Iris pigment epithelial cell (primary cell): ENCODE data around the gene TSHR.

Experiments
- DNase-seq: peaks from one replicate; pipeline ENCODE4 v3.0.0-alpha.2; 2011; ENCODE audit warnings: low read depth

TSHR gene

GRCh38 chr14:81137316-81137715 lies 181.9 kb downstream of the TSHR start:
- peak; percentile 46 for DNase-seq

GRCh38 chr14:81138429-81138828 lies 183.0 kb downstream of the TSHR start:
- DNase-seq: no peak

GRCh38 chr14:81141426-81141825 lies 186.0 kb downstream of the TSHR start:
- DNase-seq: no peak

GRCh38 chr14:81143793-81144192 lies 188.4 kb downstream of the TSHR start:
- no peak for DNase-seq

- DNase-seq: no peak
Observed at GRCh38 chr14:81144824-81145603, 189.6 kb downstream of the TSHR start.

DNA sequence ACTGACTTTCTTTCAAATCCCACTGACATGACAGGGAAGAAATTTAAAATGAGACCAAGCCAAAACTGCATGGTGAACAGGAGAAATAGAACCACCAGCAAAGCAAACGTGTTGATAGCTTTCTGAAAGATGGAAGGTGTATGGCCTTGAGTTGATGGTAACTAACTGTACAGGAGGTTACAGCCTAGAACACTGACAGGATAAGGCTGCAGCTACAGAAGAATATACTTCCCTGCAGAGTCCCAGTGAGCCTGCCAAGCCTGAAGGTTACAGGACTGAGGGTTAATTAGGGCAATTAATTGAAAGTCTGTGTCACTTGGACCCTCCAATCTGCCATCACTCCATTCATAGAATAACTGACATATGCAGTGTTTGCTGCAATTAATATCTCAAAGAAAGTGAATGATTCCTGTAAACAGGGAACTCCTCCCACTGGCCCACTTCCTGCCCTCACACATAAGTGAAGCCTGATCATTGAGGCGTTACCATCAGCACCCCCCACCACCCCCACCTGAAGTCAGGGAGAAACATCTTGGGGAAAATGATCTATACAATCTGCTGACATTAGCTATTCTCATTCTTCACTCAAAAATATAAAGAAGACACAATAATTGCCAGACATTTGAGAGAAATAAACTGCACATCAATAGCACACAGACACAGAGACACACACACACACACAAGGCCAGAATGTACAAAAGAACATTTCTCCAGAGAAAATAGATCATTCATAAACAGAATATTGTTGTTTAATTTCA lies 191.9 kb downstream of the TSHR start:
- DNase-seq: no peak

GRCh38 chr14:81148635-81149034 lies 193.2 kb downstream of the TSHR start:
- DNase-seq: no peak

DNA sequence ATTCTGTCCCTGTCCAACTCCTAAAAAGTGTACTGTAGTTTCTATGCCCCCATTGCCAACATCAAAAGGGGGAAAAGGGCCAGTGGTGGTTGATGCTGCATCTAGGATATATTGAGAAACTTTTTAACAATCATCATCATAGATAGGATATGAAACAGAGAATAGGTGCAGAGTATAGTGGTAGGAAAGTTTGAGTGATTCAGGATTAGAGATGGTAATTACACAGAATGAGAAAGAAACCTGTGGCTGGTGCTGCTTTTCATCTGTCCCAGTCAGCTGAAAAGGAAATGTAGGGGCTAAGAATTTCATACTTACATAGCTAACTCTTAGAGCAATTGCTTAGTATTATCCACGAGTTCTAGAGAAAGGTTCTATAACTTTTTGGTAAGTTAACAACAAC lies 197.8 kb downstream of the TSHR start:
- no peak for DNase-seq

GRCh38 chr14:81157431-81157830 lies 202.0 kb downstream of the TSHR start:
- DNase-seq: peak; percentile 21

DNA sequence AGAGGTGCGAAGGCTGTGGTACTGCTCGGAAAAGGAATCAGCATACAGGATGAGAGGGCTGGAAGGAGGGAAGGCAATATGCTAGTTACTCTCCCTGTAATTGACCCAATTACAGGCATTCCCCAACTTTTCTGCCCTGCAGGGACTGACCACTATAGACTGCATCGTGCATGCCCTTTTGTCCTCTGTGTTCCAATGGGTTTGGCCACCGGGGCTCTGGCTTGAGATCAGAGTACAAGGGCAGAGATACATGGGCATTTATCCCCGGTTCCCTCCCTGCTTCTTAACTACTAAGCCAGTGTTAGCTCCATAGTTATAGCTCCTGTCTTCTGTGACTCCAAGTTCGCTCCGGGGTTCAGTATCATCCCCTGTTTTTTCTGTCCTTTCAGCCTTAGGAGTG lies 205.7 kb downstream of the TSHR start:
- DNase-seq: no peak

DNA sequence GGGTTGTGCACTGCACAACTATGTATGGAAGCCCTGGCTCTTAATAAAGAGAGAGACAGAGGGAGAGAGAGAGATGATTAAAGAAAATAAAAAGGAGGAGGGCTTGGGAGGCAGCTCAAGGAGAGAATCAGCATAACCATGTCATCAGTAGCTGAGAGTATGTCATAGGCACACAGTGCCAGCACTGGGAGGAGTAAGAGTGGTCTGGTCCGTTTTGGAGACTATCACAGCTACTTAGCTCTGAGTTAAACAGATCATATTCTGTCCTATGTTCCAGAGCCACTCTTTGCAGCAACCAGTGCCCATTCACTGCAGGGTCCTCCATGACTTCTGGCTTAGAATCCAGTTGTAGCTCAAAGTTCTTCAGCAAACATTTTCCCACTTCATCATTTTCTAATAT lies 206.3 kb downstream of the TSHR start:
- no peak for DNase-seq

- DNase-seq: peak; percentile 16
Observed at GRCh38 chr14:81162941-81163340, 207.5 kb downstream of the TSHR start.

- peak; percentile 75 for DNase-seq
Observed at GRCh38 chr14:81164167-81164774, 208.8 kb downstream of the TSHR start.

- DNase-seq: no peak
Observed at GRCh38 chr14:81165188-81165587, 209.8 kb downstream of the TSHR start.

- DNase-seq: no peak
Observed at GRCh38 chr14:81166121-81166520, 210.7 kb downstream of the TSHR start.

DNA sequence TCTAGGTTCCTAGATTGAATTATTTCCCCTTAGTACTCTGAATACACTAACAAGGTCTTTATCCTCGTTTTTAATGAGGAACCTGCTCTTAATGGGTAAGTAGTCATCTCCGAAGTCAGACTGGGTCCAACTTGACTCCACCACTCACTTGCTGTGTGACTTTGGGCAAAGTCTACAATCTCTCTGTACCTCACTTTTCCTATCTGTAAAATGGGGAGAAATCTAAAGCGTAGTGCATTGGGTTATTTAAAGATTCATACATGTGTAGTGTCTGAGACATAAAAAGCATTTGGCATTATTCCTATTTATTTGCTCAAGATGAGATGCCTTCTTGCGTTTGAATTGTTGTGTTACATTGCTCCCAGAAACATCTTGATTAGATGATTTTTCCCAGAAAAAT lies 213.8 kb downstream of the TSHR start:
- DNase-seq: no peak

- peak; percentile 9 for DNase-seq
Observed at GRCh38 chr14:81169711-81170103, 214.3 kb downstream of the TSHR start.

- peak; percentile 88 for DNase-seq
Observed at GRCh38 chr14:81170104-81170828, 214.8 kb downstream of the TSHR start.

GRCh38 chr14:81170829-81171195 lies 215.4 kb downstream of the TSHR start:
- no peak for DNase-seq

DNA sequence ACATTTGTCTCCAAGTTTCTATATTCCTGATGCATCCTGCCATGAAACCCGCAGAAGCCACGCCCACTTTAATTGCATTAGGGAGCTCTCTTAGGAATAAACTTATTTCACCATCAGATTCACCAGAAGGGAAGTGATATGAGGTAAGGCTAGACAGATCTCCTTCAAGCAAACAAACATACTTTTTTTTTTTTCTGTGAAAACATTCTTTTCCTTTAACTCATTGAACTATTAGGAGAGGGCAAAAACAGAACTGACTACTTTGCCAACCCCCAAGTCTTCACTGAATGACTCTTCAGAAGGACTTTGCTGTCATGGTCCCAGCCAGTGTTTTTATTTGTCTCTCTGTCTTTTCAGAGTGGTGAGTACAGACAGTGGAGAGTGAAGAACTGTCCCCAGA lies 216.9 kb downstream of the TSHR start:
- peak; percentile 45 for DNase-seq

DNA sequence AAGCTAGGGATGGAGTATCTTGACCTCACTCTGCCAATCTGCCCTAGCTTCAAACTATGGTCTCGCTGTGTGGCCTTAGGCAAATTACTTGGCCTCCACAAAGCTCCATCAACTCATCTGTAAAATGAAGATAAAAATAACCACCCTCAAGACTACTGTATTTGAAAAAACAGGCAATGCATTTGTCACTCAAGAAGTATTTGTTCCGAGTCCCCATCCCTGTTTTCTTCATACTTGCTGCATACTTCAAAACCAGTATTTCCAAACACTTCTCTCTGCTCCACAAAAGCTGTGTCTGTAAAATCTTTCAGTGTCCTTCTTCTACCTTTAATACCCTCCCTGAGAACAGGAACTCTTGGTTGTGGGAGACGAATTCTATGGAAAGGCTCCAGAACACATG lies 217.5 kb downstream of the TSHR start:
- DNase-seq: peak; percentile 33

DNA sequence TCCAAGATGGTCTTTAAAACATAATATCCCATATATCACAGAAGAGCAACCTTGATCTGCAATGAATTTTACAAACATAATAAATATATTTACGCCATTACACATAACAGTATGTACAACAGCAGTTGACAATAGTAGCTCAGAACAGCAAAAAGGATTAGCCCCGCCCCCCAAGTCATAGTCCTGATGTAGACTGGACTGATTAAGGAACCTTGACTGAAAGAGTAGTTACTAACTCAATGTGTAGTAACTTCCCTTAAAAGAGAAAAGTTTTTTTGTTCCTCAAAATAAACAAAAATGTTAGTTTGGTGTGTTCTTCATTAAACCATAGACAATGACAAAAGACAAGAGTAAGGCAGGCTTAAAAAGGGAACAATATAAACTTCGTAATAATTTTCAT lies 220.8 kb downstream of the TSHR start:
- no peak for DNase-seq

DNA sequence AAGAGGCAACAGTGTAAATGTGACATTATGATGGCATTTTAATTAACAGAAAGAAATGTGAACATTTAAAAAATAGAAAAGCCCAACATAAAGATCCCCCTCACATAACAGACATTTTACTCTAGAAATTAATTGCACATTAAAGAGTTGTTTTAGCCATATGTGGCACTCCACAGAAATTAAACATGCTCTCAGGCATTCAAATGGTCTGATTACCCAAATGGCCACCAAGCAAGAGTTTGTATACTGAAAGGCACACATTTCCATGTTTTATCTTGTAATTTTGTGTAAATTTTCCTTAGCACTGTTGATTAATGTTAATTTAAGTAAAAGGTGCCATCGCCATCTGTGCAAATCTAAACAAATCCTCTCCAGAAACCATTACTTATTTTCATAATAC lies 221.8 kb downstream of the TSHR start:
- DNase-seq: no peak
